Sigmoid colon (tissue), 4 donors: ENCODE data around the gene LUC7L2.

Experiments
- EP300 ChIP-seq, 4 donors: sonication (generic); formaldehyde crosslinking; IDR thresholded peaks; one replicate each; pipeline ENCODE4 v1.6.1; 2017; ENCODE audit warnings: antibody characterized with exemption in 4 of 4
- TF ChIP-seq, protein P1 (sequence below), 4 experiments: fragments of 450-650 bp in 3 of 4; fragments of 200-600 bp in 1 of 4; IDR thresholded peaks; one replicate each; pipeline ENCODE4 v1.5.1; 2016 to 2019; ENCODE audit warnings: antibody characterized with exemption in 4 of 4, mild to moderate bottlenecking in 3 of 4, moderate library complexity in 2 of 4

DNA sequence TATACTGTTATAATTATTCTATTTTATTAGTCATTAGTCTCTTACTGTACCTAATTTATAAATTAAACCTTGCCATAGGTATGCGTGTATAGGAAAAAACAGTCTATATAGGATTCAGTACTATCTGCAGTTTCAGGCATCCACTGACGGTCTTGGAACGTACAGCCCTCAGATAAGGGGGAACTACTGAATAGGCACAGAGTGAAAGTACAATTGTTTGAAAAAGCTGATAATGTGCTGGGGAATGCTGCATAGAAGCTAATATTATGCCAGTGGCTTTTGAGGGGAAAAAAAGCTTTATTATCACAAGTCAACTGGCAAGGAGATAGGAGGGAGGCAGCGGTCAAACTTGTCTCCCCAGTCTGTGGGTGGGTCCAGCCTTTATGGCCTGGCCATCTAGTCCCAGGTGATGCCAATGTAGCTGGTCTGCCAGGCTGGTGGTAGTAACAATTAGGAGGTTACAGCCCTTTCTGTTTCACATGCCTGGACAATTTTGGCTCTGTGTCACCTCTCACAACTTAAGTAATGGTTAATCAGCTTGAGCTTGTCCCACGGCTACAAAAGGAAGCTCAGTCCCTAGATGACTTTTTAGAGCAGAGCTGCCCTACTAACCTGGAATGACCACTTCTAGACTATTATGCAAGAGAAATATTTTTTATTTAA is 26.9 kb upstream of the LUC7L2 start:
- no peak for TF ChIP-seq EP300 (IDR thresholded peaks at IDR 0.05)
- TF ChIP-seq, protein P1, sequence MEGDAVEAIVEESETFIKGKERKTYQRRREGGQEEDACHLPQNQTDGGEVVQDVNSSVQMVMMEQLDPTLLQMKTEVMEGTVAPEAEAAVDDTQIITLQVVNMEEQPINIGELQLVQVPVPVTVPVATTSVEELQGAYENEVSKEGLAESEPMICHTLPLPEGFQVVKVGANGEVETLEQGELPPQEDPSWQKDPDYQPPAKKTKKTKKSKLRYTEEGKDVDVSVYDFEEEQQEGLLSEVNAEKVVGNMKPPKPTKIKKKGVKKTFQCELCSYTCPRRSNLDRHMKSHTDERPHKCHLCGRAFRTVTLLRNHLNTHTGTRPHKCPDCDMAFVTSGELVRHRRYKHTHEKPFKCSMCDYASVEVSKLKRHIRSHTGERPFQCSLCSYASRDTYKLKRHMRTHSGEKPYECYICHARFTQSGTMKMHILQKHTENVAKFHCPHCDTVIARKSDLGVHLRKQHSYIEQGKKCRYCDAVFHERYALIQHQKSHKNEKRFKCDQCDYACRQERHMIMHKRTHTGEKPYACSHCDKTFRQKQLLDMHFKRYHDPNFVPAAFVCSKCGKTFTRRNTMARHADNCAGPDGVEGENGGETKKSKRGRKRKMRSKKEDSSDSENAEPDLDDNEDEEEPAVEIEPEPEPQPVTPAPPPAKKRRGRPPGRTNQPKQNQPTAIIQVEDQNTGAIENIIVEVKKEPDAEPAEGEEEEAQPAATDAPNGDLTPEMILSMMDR (IDR thresholded peaks at IDR 0.05) = no peak
